GM10266 (cell line): ENCODE data around the gene DAPK1.

Experiments
- DNase-seq: peaks from one replicate; pipeline ENCODE4 v3.0.0; 2012; ENCODE audit errors: extremely low spot score
- CTCF ChIP-seq: IDR thresholded peaks from 2 replicates; pipeline ENCODE4 v1.5.1; 2012; ENCODE audit warnings: mild to moderate bottlenecking, low read depth; ENCODE audit not compliant: control insufficient read depth, insufficient read depth; ENCODE audit errors: missing control alignments

The DAPK1 gene

DNA sequence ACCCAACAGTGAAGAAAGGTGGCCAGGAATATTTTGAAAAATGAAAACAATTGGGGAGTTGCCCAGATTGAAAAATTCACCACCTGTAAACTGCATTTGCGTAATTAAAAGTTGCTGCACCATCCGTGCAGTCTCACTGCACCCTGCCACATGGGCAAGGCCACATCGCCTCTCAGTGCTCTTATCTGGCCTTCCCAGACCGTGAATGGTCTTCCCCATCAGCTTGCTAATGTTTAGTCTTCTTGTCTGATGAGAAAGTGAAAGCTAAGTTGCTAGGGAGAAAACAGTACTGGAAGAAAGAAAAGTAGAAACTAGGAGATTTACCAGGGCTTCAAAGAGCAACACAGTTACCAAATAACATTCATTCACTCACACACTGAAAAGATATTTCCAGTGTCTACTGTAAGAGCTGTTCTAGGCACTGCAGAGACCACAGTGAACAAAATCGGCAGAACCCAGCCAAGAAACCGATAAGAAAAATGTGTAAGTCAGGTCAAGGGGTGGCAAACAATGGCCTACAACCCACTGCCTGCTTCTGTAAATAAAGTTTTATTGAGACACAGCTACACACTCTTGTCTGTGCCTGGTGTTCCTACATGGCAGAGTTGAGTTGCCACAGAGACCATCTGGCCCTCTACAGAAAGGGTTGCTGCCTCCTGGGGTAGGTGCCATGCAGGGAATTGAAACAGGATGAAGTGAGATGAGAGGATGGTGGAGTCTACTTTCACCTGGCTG is 177.1 kb downstream of the DAPK1 start:
- TF ChIP-seq CTCF, result no peak
- DNase-seq, result no peak

DNA sequence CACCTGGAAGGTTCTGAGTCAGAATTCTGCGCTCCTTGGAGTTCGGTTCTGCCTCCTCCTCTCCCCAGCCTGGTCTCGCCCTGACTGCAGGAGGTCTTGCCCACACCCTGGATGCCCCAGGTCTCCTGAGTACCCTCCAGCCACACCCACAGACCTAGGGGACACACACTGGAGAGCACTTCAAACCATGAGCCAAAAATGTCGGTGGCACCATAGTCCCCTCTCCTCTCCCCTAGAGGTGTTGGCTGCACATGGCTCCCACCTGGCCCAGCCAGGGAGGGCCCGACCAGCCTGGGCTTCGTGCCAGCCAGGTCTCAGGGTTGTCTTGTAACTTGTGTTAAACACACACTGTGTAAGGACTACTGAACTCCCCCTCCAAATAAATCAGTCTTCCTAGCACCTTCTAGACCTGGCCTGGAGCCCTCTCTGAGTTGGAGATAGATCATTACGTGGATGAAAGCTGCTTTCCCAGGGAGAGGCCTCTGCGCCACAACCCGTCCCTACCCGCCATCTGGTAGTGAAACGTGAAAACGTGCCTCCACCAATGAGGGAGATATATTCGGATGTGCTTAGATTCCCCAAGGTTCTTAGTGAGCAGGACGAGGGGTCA is 178.3 kb downstream of the DAPK1 start:
- no peak for DNase-seq
- no peak for TF ChIP-seq CTCF

- TF ChIP-seq CTCF, result no peak
- no peak for DNase-seq
Observed at GRCh38 chr9:87676976-87677775, 179.5 kb downstream of the DAPK1 start.

GRCh38 chr9:87677776-87678587 is 180.3 kb downstream of the DAPK1 start:
- DNase-seq, result no peak
- TF ChIP-seq CTCF, result no peak

- peak; percentile 45 for DNase-seq
- peak; percentile 58 for TF ChIP-seq CTCF
Observed at GRCh38 chr9:87678650-87679355, 181.1 kb downstream of the DAPK1 start.

GRCh38 chr9:87681271-87682061 is 183.8 kb downstream of the DAPK1 start:
- TF ChIP-seq CTCF, result no peak
- DNase-seq, result no peak
